ENCODE data around the gene SMTN.
"Not testable (repeated sequence)": the region's sequence is repeated elsewhere in the genome, so short reads cannot be mapped to it uniquely, and the experiment has no call there.

Gene SMTN

GRCh38 chr22:31080848-31081649, at the start of gene SMTN:
SMTN (plus strand) TSS chr22:31081318; CDS start chr22:31083259, 1,941 bp downstream.
- DNase-seq, result peak in 1 of 2 experiments; percentile 11

DNA sequence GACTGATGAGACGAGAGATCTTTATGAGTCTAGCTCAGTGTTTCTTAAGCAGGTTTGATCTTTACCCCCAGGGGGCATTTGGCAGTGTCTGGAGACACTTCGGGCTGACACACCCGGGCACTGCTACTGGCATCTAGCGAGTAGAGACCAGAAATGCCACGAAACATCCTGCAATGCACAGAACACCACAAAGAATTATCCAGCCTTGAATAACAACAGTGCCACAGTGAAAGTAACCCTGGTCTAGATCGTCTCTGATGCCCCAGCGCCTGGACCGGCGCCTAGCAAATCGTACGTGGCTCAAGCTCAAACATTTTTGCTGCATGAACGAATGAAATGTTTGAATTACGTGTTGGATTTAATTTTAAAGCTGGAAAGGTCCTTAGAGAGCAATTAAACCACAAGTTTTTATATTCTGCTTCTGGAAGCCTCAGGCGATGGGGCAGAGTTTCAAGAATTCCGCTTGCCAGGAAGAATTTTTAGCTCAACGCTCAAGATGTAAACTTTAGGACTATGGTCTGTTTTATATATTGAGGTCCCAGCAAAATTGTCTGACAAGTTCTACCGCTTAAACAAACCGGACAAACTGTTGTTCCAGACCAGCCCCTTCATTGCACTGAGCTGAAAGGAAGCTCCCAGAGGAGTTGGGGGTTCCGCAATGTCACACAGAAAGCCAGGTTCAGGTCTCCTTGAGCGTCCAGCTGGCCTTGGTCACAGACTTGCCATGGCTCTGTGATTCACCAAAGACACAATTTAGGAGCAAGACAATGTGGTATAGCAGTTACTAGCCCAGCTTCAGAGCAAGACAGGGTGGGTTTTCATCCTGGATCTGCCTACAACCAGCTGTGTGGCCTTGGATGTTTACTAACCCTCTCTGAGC, 44.2 kb upstream of the SMTN start:
- DNase-seq, result no peak

- DNase-seq, result no peak
Observed at GRCh38 chr22:31038686-31039085, 42.4 kb upstream of the SMTN start.

GRCh38 chr22:31039393-31039792, 41.7 kb upstream of the SMTN start:
- DNase-seq, result no peak

GRCh38 chr22:31040542-31041398, 40.3 kb upstream of the SMTN start:
- DNase-seq, result no peak

GRCh38 chr22:31044262-31044861, 36.8 kb upstream of the SMTN start:
- no peak for DNase-seq

- no peak for DNase-seq
Observed at GRCh38 chr22:31045900-31046538, 35.1 kb upstream of the SMTN start.

- DNase-seq, result no peak
Observed at GRCh38 chr22:31046539-31047226, 34.4 kb upstream of the SMTN start.

DNA sequence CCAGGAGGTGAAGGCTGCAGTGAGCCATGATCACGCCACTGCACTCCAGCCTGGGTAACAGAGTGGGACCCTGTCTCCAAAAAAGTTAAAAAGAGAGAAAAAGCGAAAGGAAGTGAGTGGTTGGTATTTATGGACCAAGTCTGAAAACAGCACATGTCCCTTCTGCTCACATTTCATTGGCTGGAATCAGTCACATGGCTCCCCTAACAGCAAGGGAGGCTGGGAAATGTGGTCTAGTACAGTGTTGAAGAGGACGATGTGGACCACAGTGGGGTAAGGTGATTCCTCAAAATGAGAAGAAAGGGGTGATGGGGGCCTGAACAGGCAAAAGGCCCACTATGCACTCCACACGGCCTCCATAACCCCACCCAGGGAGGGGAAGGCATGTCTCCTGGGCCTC, 32.5 kb upstream of the SMTN start:
- no peak for DNase-seq

- DNase-seq, result no peak
Observed at GRCh38 chr22:31049815-31050420, 31.2 kb upstream of the SMTN start.

- no peak for DNase-seq
Observed at GRCh38 chr22:31055117-31055634, 25.9 kb upstream of the SMTN start.

GRCh38 chr22:31055635-31056159, 25.4 kb upstream of the SMTN start:
- DNase-seq, result no peak

DNA sequence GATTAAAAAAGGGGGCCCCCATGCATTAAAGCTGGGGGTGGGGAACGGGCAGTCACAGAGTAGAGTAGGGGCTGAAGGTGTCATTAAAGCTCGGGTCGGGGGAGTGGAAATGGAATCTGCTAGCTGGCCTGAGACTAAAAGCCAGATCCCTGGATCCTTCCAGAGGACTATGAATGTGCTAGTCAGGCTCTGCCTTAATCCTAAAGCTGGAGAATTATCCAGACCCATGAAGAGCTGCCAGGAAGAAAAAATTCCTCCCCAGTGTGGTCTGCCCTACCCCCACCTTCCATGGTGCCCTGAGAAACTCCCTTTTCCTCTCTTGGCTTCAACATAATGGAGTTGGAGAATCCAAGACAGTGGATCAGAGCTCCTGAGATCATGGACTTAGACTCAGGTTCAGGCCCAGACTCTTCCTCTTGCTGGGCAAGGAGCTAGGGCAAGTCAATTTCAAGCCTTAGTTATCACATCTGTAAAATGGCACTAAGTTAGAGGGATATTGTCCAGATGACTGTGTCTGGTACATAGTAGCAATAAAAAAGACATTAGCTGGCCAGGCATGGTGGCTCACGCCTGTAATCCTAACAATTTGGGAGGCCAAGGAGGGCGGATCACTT, 24.0 kb upstream of the SMTN start:
- no peak for DNase-seq

GRCh38 chr22:31059663-31060062, 21.5 kb upstream of the SMTN start:
- not testable (repeated sequence) for DNase-seq

DNA sequence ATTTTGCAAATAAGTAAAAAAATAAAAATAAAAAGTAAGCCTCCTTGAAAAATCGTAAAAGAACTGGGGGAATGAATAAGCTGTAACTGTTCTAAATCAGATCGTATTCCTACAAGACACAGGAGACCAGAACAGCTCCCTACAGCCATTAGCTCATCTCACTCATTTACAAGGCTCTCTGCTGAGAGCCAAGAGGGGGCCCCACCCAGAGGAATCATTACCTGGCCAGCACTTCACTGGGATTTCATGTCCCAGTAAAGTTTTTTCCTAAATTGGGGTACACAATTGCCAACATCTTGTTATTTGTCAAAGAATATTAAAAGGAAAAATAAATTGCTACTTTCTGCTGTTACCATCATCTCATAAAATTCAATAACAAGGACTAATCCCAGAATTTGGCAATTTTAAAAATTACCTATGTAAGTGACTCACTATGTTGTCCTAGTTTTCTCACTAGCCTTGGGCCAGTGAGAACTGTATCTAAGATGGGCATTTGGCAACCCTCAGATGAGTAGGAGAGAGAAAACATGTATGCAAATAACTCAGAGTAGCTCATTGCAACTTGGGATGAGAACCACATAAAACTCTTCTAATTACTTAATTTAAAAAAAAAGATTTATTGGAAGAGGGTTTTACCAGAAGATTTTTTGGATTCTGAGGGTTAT, 18.4 kb upstream of the SMTN start:
- DNase-seq, result no peak

DNA sequence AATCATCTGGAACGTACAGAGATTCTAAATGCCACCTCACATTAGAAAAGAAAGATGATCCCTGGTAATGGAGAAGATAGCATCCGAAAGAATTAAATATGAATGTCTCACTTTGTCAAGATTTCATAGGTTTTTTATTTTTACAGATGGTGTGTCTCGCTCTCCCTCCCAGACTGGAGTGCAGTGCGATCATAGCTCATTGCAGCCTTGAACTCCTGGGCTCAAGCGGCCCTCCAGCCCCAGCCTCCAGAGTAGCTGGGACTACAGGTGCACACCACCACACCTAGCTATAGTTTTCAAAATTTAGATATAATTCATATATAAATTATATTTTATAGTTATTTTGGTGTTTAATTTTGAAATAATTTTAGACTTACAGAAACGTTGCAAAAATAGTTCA, 16.7 kb upstream of the SMTN start:
- DNase-seq, result no peak

GRCh38 chr22:31068970-31069369, 12.1 kb upstream of the SMTN start:
- DNase-seq, result no peak

DNA sequence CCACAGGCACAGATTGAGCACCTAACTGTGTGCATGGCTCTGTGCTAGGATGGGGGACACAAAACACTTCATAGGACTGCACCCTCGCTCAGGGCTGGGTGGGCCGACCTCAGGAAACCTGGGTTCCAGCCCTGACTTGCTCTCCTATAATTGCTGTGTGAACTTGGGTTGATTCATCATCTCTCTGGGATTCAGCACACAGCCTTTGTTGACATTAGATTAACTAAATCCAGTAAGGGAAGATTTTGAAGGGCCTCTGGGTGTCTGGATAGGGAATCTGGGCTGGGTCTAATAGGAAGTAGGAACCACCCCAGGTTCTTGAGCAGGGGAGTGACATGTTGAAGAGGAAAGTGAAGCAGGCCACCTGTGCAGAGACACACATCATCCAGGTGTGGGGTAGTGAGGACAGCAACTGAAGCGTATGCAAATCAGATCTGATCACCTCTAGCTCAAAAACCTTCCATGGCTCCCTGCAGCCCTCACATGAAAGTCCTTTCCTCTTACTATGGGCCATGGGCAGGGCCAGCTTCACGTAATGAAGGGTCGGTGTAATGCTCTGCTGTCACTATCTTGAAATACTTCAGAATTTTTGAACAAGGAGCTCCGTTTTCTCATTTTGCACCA, 11.3 kb upstream of the SMTN start:
- not testable (repeated sequence) for DNase-seq

DNA sequence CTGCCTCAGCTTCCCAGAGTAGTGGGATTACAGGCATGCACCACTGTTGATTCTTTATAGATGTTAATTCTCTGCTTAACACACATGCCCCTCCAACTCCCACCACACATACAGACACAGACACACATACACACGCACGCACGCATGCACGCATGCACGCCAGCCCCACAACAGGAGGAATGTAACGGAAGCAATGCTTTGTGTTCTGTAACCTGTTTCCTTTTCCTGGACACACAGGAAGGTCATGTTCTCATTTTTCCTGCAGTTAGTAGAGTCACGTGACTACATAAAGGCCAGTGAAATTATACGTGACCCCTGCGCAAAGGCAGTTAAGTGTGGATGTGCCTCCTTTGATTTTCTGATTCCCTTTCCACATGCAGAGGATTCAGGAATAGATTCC, 8.0 kb upstream of the SMTN start:
- DNase-seq, result not testable (repeated sequence)

Data from cerebellar nuclear complex (tissue), 1 donor.